Astrocyte of the cerebellum (primary cell): ENCODE measurements around the gene STX4.

Experiments used
- DNase-seq: peaks from one replicate; pipeline ENCODE4 v3.0.0-alpha.2; 2011; ENCODE audit warnings: low read depth
- H3K4me3 ChIP-seq: 2 replicates; pipeline ENCODE4 v1.5.1; 2011; ENCODE audit warnings: mild to moderate bottlenecking, low read depth, low read length, moderate library complexity
- CTCF ChIP-seq: IDR thresholded peaks from 2 replicates; pipeline ENCODE4 v1.5.1; 2012; ENCODE audit warnings: low read length, low read depth, moderate library complexity, mild to moderate bottlenecking; ENCODE audit errors: missing control alignments
- in situ Hi-C: cut with HindIII; loops from 2 replicates; pipeline ENCODE4 v1.10.0; 2017; ENCODE audit warnings: low sequenced_read_pairs

Gene STX4

DNA sequence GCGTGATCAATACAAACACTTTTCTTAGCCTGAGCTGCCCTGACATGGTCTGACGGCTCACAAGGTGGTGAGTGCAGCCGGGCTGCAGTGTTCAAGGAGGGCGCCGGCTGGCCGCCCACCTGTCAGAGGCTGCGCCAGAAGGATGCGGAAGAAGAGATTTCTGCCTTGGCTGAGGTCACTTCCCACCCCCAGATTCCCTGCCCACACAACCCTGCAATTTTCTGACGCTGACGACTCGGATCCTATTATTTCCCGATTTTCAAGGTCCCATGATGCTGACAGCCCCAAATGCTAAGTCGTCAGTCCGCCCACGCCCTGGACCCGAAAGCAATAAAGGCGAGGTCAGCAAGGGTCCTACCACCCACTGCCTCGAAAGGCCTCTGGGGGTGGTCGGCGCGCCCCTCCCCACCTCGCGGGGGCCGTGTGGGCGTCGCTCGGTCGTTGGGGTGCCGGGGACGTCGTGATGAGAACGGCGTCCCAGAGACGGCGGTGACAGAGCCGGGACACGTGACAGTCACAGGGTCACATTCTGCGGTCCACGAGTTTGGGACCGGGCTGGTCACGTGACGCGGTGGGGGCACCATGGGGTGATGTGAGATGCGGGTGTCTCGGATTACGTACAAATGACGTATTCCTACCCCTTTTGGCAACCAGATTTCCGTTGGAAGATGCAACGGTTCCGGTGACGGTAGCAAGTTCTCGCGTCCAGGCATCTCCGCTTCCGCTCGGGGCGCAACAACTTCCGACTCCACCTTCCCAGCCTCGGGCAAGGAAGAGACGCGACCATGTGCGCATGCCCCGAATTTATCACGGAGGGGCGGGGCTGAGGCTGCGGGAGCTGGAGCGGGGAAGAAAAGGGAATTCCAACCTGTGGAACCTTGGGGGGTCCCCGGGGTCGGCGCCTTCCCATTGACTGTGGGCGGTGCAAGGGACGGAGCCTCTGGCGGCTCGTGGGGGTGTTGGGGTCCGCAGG is at the start of gene STX4:
STX4 (plus strand) TSS at position 823 of the 973 bp plus-strand sequence. CDS start 248 bp downstream, outside the sequence.
- DNase-seq, result peak; percentile 95
- no peak for TF ChIP-seq CTCF
- H3K4me3 ChIP-seq, result peak within 1 kb of the TSS; percentile 73
- in situ Hi-C loops, result no loop called here

DNA sequence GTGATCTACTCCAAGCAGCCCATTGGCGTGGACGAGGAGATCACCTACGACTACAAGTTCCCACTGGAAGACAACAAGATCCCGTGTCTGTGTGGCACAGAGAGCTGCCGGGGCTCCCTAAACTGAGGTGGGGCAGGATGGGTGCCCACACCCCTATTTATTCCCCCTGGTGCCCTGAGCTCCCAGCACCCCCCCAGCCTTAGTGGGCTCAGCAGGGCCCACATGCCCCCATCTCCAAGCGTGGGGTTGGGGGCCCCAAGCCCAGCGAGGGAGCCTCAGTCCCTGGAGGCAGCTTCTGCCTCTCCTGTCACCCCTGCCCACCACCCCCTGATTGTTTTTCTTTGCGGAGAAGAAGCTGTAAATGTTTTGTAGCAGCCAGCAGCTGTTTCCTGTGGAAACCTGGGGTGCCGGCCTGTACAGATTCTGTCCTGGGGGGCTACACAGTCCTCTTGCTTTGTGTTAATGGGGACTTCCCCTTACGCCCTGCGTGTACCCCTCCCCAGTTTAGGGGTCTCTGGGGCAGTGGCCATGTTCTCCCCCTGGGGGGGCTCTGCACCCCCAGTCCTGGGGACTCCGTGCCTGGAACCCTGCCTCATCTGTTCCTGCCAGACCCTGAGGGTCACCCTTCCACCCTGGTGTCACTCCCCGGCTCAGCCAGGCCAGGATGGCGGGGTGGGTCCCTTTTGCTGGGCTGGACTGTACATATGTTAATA is 49.3 kb upstream of the STX4 start:
- in situ Hi-C loops, result no loop called here
- no peak for DNase-seq
- no peak overlapping the region for H3K4me3 ChIP-seq
- no peak for TF ChIP-seq CTCF

DNA sequence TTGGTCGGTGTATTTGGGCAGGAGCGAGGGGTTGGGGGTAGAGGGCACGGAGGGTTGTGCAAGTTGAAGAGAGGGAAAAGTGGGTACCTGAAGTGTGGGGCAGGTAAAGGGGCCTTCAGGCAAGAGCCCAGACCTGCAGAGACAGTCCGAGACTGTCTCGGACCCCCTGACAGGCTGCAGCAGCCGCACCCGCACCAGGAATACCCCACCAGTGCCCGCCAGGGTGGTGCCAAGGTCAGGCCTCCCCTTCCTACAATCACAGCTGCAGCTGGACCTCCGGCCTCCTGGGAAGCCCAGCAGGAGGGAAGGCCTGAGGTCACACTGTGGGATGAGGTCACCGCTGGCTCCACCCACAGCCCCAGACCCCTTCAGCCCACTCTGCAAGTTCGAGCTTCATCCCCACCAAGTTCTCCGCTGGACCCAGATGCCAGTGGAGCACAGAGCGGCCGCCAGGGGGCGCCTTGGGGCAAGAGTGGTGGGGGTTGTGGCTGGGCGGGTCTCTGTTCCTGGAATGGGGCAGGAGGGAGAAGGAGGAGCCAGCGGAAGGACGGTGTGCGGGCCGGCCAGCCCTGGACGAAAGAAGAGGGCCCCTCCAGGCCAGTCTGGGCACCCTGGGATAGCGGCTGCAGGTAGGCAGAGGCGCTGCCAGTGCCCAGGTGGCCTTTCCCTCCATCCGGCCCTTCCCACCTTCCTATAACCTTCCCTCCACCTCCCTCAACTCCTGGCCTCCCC is 48.5 kb upstream of the STX4 start, which contains the start of gene HSD3B7:
HSD3B7 (plus strand) TSS at position 539 of the 732 bp plus-strand sequence. CDS start 452 bp downstream, outside the sequence.
- in situ Hi-C loops, result no loop called here
- DNase-seq, result peak; percentile 34

DNA sequence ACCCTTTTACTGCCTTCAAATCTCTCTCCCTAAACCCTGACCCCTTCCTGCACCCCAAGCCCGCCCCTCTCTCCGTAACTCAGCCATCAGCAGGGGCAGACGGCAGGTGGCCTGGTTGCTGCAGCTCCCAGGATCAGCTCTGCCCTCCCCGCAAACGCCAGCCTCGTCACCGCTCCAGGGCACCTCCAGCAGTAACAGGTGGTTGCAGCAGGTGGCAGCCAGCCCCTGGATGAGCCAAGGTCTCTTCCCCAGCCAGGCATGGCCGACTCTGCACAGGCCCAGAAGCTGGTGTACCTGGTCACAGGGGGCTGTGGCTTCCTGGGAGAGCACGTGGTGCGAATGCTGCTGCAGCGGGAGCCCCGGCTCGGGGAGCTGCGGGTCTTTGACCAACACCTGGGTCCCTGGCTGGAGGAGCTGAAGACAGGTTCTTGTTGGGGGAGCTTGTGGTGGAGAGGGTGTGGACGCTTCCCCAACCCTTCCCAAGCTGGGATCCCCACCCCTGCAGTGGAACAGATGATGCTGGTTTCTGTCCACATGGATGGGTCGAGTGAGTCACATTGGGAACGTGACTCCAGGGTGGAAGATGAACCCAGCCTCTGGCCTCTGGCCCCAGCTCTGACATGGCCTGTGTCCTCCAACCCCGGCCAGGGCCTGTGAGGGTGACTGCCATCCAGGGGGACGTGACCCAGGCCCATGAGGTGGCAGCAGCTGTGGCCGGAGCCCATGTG is 47.8 kb upstream of the STX4 start:
- no peak for TF ChIP-seq CTCF
- peak overlapping the region; percentile 33 for H3K4me3 ChIP-seq
- DNase-seq, result no peak
- in situ Hi-C loops, result no loop called here

More for the DNA sequence above, 48.5 kb upstream of the STX4 start, which contains the start of gene HSD3B7:
- TF ChIP-seq CTCF, result peak; percentile 91
- H3K4me3 ChIP-seq, result peak within 1 kb of the TSS; percentile 33

GRCh38 chr16:30986129-30986991 is 47.0 kb upstream of the STX4 start:
- no peak for TF ChIP-seq CTCF
- no peak for DNase-seq
- no peak overlapping the region for H3K4me3 ChIP-seq
- in situ Hi-C loops, result no loop called here
